Natural killer cell (primary cell): Measurements from ENCODE around the gene YBEY. TPM values are rescaled to one million over a fixed set of nuclear protein-coding genes. Genes with fewer than 3 reads are reported as not detected.
A peak's percentile ranks its signal among the peaks of the same experiment; 100 is the strongest.
"Not testable (repeated sequence)": the region's sequence is repeated elsewhere in the genome, so short reads cannot be mapped to it uniquely, and the experiment has no call there.

ENCODE experiments used
- ATAC-seq, 3 donors: fragments of 150-1000 bp in 2 of 3; fragments of 200-7000 bp in 1 of 3; cut with Tn5 transposase; 1 replicate in 1 of 3; 2 replicates in 2 of 3; pipeline ENCODE4 v1.10.0; 2021; ENCODE audit warnings: mild to moderate bottlenecking in 2 of 3, moderate library complexity in 2 of 3
- DNase-seq, 2 donors: peaks; one replicate each; pipeline versions ENCODE4 v3.0.0 to v3.0.0-alpha.2; 2013 to 2021; ENCODE audit warnings: mixed read lengths in 1 of 2
- H3K27ac ChIP-seq: one replicate; pipeline ENCODE4 v1.5.1; 2013; ENCODE audit warnings: mild to moderate bottlenecking, low read length
- H3K27me3 ChIP-seq: one replicate; pipeline ENCODE4 v1.6.1; 2013; ENCODE audit warnings: low read length; ENCODE audit not compliant: control insufficient read depth, insufficient read depth
- H3K36me3 ChIP-seq: one replicate; pipeline ENCODE4 v1.6.1; 2013; ENCODE audit warnings: low read length; ENCODE audit not compliant: control insufficient read depth, insufficient read depth
- H3K4me1 ChIP-seq: one replicate; pipeline ENCODE4 v1.6.1; 2013; ENCODE audit warnings: low read length; ENCODE audit not compliant: control insufficient read depth, insufficient read depth
- H3K4me3 ChIP-seq: one replicate; pipeline ENCODE4 v1.5.1; 2013; ENCODE audit warnings: low read length
- H3K9me3 ChIP-seq: one replicate; pipeline ENCODE4 v1.6.1; 2013; ENCODE audit warnings: low read length; ENCODE audit not compliant: control insufficient read depth, insufficient read depth
- H3K27ac Mint-ChIP-seq, 2 donors: one replicate each; pipeline ENCODE4 v1.8.0; 2022; ENCODE audit warnings: mild to moderate bottlenecking in 2 of 2, mixed read lengths in 2 of 2, moderate library complexity in 1 of 2
- H3K27me3 Mint-ChIP-seq, 2 donors: one replicate each; pipeline ENCODE4 v1.8.0; 2022; ENCODE audit warnings: low read depth in 2 of 2, mixed read lengths in 2 of 2
- H3K36me3 Mint-ChIP-seq: one replicate; pipeline ENCODE4 v1.8.0; 2022; ENCODE audit warnings: mixed read lengths
- H3K4me1 Mint-ChIP-seq, 2 donors: one replicate each; pipeline ENCODE4 v1.8.0; 2022; ENCODE audit warnings: mixed read lengths in 2 of 2
- H3K4me3 Mint-ChIP-seq: one replicate; pipeline ENCODE4 v1.8.0; 2022; ENCODE audit warnings: mild to moderate bottlenecking, moderate library complexity, mixed read lengths
- H3K9me3 Mint-ChIP-seq, 2 donors: one replicate each; pipeline ENCODE4 v1.8.0; 2022; ENCODE audit warnings: mixed read lengths in 2 of 2
- WGBS: methylation state at CpG from one replicate; pipeline ENCODE4 v1.1.7; 2013; ENCODE audit warnings: missing lambda C conversion rate; ENCODE audit not compliant: insufficient coverage; 5-methylcytosine and 5-hydroxymethylcytosine counted together
- intact Hi-C: fragments of 100-400 bp; cut with micrococcal nuclease; formaldehyde crosslinking; loops from one replicate; pipeline ENCODE4 v1.14.2; 2022
- total RNA-seq, 4 donors: library from RNA; stranded (reverse); fragments of 120-200 nt in 1 of 4; gene quantifications; one replicate each; pipeline versions ENCODE4 v1.2.3 to v1.2.4, GENCODE V29; 2013 to 2022
- TF ChIP-seq, protein P1 (sequence below): fragments of 200-600 bp; IDR thresholded peaks from one replicate; pipeline ENCODE4 v1.8.0; 2022; ENCODE audit warnings: antibody characterized with exemption

YBEY gene
- total RNA-seq, 3 donors from 2014 or later (not counting 1 experiment from before 2014, with no cell fraction given), result 10.8 to 13.7 (median 12.7) TPM

- Mint-ChIP-seq H3K9me3 (no peaks in the 10 kb centered on the region), H3K4me3 (no peak overlapping the region), H3K4me1 (no peaks in the 10 kb centered on the region), H3K36me3 (peaks cover 7% of the 10 kb centered on the region), H3K27ac (peak overlapping the region; percentile 40 to 70), H3K27me3 (no peaks in the 10 kb centered on the region)
- WGBS, result 99% methylated on average over 5 of the region's 5 CpGs
- H3K9me3 ChIP-seq, result no peaks in the 10 kb centered on the region
- H3K4me3 ChIP-seq, result no peak overlapping the region
- no peak for DNase-seq
- no peaks in the 10 kb centered on the region for H3K4me1 ChIP-seq
- ATAC-seq, result no peak
- TF ChIP-seq, protein P1, sequence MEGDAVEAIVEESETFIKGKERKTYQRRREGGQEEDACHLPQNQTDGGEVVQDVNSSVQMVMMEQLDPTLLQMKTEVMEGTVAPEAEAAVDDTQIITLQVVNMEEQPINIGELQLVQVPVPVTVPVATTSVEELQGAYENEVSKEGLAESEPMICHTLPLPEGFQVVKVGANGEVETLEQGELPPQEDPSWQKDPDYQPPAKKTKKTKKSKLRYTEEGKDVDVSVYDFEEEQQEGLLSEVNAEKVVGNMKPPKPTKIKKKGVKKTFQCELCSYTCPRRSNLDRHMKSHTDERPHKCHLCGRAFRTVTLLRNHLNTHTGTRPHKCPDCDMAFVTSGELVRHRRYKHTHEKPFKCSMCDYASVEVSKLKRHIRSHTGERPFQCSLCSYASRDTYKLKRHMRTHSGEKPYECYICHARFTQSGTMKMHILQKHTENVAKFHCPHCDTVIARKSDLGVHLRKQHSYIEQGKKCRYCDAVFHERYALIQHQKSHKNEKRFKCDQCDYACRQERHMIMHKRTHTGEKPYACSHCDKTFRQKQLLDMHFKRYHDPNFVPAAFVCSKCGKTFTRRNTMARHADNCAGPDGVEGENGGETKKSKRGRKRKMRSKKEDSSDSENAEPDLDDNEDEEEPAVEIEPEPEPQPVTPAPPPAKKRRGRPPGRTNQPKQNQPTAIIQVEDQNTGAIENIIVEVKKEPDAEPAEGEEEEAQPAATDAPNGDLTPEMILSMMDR, result no peak
- intact Hi-C loops, result no loop called here
- H3K27me3 ChIP-seq, result no peaks in the 10 kb centered on the region
- H3K36me3 ChIP-seq, result no peaks in the 10 kb centered on the region
- no peak overlapping the region for H3K27ac ChIP-seq
These were observed 18.3 kb downstream of the YBEY start for GRCh38 chr21:46304437-46304836.

DNA sequence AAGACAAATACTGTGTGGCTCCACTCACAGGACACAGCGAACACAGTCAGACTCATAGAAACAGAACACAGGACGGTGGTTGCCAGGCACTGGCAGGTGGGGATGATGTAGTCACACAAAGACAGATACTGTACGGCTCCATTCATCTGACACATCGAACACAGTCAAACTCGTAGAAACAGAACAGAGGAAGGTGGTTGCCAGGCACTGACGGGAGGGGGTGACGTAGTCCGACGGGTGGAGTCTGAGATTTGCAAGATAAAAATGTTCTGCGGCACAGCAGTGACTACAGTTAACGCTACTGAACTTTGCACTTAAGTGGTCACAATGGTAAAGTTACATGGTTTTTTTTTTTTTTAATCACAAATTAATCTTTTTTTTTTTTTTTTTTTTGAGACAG, 18.8 kb downstream of the YBEY start:
- intact Hi-C loops, result no loop called here
- no peaks in the 10 kb centered on the region for H3K27me3 ChIP-seq
- TF ChIP-seq, protein P1, result no peak
- peak in 1 of 2 donors; percentile 27 for DNase-seq
- H3K36me3 Mint-ChIP-seq, result peaks cover 7% of the 10 kb centered on the region
- peak; percentile 65 to 94 (median 90) for ATAC-seq
- WGBS, result 95% methylated on average over 11 of the region's 11 CpGs
- H3K36me3 ChIP-seq, result no peaks in the 10 kb centered on the region
- no peak overlapping the region for H3K27ac ChIP-seq
- no peaks in the 10 kb centered on the region for H3K4me1 Mint-ChIP-seq
- no peak overlapping the region for H3K4me3 Mint-ChIP-seq
- no peaks in the 10 kb centered on the region for H3K27me3 Mint-ChIP-seq
- no peak overlapping the region for H3K4me3 ChIP-seq
- H3K9me3 Mint-ChIP-seq, result no peaks in the 10 kb centered on the region
- peak overlapping the region; percentile 40 to 70 for H3K27ac Mint-ChIP-seq
- no peaks in the 10 kb centered on the region for H3K9me3 ChIP-seq
- no peaks in the 10 kb centered on the region for H3K4me1 ChIP-seq

GRCh38 chr21:46307625-46308024, 21.5 kb downstream of the YBEY start:
- no peaks in the 10 kb centered on the region for H3K9me3 Mint-ChIP-seq
- WGBS, result 54% methylated on average over 2 of the region's 2 CpGs
- no peaks in the 10 kb centered on the region for H3K4me1 Mint-ChIP-seq
- no peaks in the 10 kb centered on the region for H3K27me3 Mint-ChIP-seq
- Histone ChIP-seq H3K4me3 (no peak overlapping the region), H3K9me3 (no peaks in the 10 kb centered on the region), H3K27me3 (no peaks in the 10 kb centered on the region), H3K4me1 (no peaks in the 10 kb centered on the region), H3K27ac (no peak overlapping the region), H3K36me3 (no peaks in the 10 kb centered on the region)
- H3K4me3 Mint-ChIP-seq, result no peak overlapping the region
- DNase-seq, result no peak
- TF ChIP-seq, protein P1, result no peak
- intact Hi-C loops, result no loop called here
- peaks cover 7% of the 10 kb centered on the region for H3K36me3 Mint-ChIP-seq
- ATAC-seq, result peak in 1 of 3 donors; percentile 87
- no peak overlapping the region for H3K27ac Mint-ChIP-seq

DNA sequence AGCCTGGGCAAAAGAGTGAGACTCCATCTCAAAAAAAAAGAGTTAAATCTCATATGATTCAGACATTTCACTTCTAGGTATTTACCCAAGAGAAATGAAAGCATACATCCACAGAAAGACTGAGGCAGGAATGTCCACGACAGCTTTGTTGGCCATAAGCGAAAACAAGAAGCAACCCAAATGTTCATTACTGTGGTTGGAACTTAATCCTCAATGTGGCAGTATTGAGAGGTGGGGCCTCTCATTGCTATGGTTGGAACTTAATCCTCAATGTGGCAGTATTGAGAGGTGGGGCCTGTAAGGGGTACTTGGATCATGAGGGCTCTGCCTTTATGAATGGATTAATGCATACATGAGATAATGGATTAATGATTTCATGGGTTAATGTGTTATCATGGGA, 22.3 kb downstream of the YBEY start:
- peaks cover 7% of the 10 kb centered on the region for H3K36me3 Mint-ChIP-seq
- no peaks in the 10 kb centered on the region for H3K27me3 Mint-ChIP-seq
- H3K9me3 ChIP-seq, result no peaks in the 10 kb centered on the region
- DNase-seq, result no peak
- H3K27ac ChIP-seq, result no peak overlapping the region
- no peaks in the 10 kb centered on the region for H3K4me1 ChIP-seq
- no peaks in the 10 kb centered on the region for H3K4me1 Mint-ChIP-seq
- H3K36me3 ChIP-seq, result no peaks in the 10 kb centered on the region
- no peaks in the 10 kb centered on the region for H3K27me3 ChIP-seq
- no peak overlapping the region for H3K4me3 ChIP-seq
- no peaks in the 10 kb centered on the region for H3K9me3 Mint-ChIP-seq
- intact Hi-C loops, result no loop called here
- 100% methylated on average over 2 of the region's 2 CpGs for WGBS
- no peak overlapping the region for H3K27ac Mint-ChIP-seq
- H3K4me3 Mint-ChIP-seq, result no peak overlapping the region
- TF ChIP-seq, protein P1, result no peak
- ATAC-seq, result no peak

DNA sequence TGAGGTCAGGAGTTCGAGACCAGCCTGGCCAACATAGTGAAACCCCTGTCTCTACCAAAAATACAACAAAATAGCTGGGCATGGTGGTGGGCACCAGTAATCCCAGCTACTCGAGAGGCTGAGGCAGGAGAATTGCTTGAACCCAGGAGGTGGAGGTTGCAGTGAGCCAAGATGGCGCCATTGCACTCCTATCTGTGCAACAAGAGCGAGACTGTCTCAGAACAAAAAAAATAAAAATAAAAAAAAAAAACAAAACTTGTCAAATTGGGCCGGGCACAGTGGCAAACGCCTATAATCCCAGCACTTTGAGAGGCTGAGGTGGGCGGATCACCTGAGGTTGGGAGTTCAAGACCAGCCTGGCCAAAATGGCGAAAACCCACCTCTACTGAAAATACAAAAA, 24.1 kb downstream of the YBEY start:
- ATAC-seq, H3K9me3 ChIP-seq, intact Hi-C loops, H3K27me3 Mint-ChIP-seq, H3K27me3 ChIP-seq, H3K4me3 Mint-ChIP-seq, H3K27ac ChIP-seq, H3K27ac Mint-ChIP-seq, H3K4me1 Mint-ChIP-seq, H3K9me3 Mint-ChIP-seq, H3K36me3 Mint-ChIP-seq, DNase-seq, H3K4me1 ChIP-seq, H3K4me3 ChIP-seq, H3K36me3 ChIP-seq: not testable (repeated sequence)
- WGBS, result 97% methylated on average over 7 of the region's 8 CpGs
